GM23338 (cell line): ENCODE results near the gene NEU4.
A peak's percentile ranks its signal among the peaks of the same experiment; 100 is the strongest.

Source experiments
- CTCF ChIP-seq, 2 experiments: fragments of 200-600 bp in 1 of 2; sonication (generic) in 1 of 2; conservative IDR thresholded peaks; 2 replicates each; pipeline versions ENCODE4 v1.5.1 to v1.6.1; 2016 to 2017; ENCODE audit warnings: antibody characterized with exemption in 2 of 2, low read depth in 2 of 2, mild to moderate bottlenecking in 2 of 2, moderate library complexity in 1 of 2
- ETS1 ChIP-seq: IDR thresholded peaks from 2 replicates; pipeline ENCODE4 v1.6.1; 2016; ENCODE audit warnings: antibody characterized with exemption
- EZH2 ChIP-seq: fragments of 200-600 bp; sonication (generic); IDR thresholded peaks from one replicate; pipeline ENCODE4 v1.8.0; 2017; ENCODE audit warnings: antibody characterized with exemption, mild to moderate bottlenecking, low read depth; ENCODE audit not compliant: unreplicated experiment
- JUNB ChIP-seq: IDR thresholded peaks from one replicate; pipeline ENCODE4 v1.6.1; 2016; ENCODE audit warnings: antibody characterized with exemption; ENCODE audit not compliant: unreplicated experiment
- POLR2AphosphoS5 ChIP-seq: IDR thresholded peaks from 2 replicates; pipeline ENCODE4 v1.6.1; 2016; ENCODE audit warnings: antibody characterized with exemption, low read depth
- REST ChIP-seq: IDR thresholded peaks from one replicate; pipeline ENCODE4 v1.6.1; 2018; ENCODE audit warnings: antibody characterized with exemption; ENCODE audit not compliant: unreplicated experiment
- ZNF331 ChIP-seq: fragments of 250-450 bp; sonication (Bioruptor Pico); IDR thresholded peaks from 2 replicates; pipeline ENCODE4 v1.5.0; 2020; ENCODE audit warnings: low read depth, mild to moderate bottlenecking, moderate library complexity

GRCh38 chr2:241865957-241866789 lies 57.2 kb downstream of the NEU4 start:
- TF ChIP-seq CTCF (conservative IDR thresholded peaks at IDR 0.05; ENCODE audit: low read depth in 2 of 2) (no peak), REST (peak; percentile 75), ZNF331 (CRISPR knock-in tag) (no peak), EZH2 (no peak), JUNB (no peak), POLR2AphosphoS5 (no peak), ETS1 (no peak)
